C4-2B (cell line): Measurements from ENCODE around the gene CCDC57.

Source experiments
- H3K27ac ChIP-seq: fragments of 450-650 bp; 2 replicates; pipeline ENCODE4 v1.5.1; 2017
- ZFX ChIP-seq: fragments of 450-650 bp; IDR thresholded peaks from 2 replicates; pipeline ENCODE4 v1.6.1; 2017
- TF ChIP-seq, protein P1 (sequence below): fragments of 450-650 bp; conservative IDR thresholded peaks from 2 replicates; pipeline ENCODE4 v1.5.1; 2017; ENCODE audit warnings: mild to moderate bottlenecking

Gene CCDC57

DNA sequence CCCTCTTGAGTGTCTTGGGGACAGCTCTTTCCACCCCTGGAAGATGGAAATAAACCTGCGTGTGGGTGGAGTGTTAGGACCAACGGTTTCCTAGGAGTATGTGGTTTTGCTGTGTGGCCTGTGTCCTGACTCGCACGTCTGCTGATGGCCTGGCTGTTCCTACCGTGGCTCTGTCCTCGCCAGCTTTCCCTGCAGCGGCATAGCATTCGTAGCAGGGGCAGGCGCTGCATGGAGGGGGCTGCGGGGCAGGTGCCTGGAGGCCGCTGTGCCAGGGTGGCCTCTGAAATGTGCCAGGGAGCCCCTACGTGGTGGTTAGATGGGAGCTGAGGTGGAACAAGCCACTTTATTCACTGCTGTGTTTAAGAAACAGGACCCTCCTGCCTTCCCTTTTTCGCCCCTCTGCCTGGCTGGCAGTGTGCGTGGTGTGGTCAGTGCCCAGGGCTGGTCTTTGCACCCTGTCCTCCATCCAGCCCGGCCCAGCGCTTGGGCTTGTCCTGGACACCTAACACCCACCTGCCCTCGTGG, 26.8 kb upstream of the CCDC57 start:
- TF ChIP-seq, protein P1, sequence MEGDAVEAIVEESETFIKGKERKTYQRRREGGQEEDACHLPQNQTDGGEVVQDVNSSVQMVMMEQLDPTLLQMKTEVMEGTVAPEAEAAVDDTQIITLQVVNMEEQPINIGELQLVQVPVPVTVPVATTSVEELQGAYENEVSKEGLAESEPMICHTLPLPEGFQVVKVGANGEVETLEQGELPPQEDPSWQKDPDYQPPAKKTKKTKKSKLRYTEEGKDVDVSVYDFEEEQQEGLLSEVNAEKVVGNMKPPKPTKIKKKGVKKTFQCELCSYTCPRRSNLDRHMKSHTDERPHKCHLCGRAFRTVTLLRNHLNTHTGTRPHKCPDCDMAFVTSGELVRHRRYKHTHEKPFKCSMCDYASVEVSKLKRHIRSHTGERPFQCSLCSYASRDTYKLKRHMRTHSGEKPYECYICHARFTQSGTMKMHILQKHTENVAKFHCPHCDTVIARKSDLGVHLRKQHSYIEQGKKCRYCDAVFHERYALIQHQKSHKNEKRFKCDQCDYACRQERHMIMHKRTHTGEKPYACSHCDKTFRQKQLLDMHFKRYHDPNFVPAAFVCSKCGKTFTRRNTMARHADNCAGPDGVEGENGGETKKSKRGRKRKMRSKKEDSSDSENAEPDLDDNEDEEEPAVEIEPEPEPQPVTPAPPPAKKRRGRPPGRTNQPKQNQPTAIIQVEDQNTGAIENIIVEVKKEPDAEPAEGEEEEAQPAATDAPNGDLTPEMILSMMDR = no peak
- TF ChIP-seq ZFX = no peak
- peak overlapping the region; percentile 68 for H3K27ac ChIP-seq

DNA sequence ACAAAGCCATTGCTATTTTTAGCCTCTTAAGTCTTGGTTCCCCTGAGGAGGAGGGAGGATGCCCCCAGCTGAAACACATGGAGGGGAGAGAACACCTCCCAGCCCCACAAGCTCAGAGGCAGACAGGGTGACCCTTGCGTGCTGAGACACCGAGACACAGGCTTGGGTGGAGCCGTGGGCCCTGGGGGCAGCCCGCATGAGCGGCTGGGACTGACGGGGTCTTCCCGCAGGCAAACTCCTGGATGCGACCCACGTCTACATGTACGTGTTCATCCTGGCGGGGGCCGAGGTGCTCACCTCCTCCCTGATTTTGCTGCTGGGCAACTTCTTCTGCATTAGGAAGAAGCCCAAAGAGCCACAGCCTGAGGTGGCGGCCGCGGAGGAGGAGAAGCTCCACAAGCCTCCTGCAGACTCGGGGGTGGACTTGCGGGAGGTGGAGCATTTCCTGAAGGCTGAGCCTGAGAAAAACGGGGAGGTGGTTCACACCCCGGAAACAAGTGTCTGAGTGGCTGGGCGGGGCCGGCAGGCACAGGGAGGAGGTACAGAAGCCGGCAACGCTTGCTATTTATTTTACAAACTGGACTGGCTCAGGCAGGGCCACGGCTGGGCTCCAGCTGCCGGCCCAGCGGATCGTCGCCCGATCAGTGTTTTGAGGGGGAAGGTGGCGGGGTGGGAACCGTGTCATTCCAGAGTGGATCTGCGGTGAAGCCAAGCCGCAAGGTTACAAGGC, 26.0 kb upstream of the CCDC57 start:
- peak overlapping the region; percentile 68 for H3K27ac ChIP-seq
- no peak for TF ChIP-seq ZFX

DNA sequence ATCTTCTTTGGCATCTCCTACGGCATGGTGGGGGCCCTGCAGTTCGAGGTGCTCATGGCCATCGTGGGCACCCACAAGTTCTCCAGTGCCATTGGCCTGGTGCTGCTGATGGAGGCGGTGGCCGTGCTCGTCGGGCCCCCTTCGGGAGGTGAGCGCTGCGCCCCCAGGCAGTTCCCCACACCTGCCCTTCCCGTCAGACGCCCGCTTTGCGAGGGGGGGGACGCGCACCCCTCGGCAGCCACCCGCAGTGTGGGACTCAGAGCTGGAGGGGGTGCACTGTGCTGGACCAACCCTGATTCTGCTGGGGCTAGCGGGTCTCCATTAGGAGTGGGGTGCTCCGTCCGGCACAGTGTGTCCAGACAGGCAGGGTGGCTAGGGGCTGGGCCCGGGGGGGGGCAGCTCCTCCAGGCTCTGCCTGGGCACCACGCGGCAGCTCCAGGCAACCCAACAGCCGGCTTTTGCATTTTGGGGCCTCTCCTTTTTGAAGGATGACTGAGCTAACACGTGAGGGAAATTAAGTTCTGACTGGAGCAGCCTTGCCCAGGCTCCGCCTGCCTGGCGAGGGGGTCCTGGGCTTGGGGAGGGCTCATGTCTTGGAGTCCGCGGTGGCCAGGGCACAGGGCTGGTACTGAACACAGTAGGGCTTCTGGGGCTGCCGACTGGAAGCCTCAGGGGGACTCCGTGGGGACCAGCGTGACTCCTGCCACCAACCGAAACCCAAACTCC, 25.3 kb upstream of the CCDC57 start:
- peak overlapping the region; percentile 68 for H3K27ac ChIP-seq
- TF ChIP-seq, protein P1 = no peak
- no peak for TF ChIP-seq ZFX

DNA sequence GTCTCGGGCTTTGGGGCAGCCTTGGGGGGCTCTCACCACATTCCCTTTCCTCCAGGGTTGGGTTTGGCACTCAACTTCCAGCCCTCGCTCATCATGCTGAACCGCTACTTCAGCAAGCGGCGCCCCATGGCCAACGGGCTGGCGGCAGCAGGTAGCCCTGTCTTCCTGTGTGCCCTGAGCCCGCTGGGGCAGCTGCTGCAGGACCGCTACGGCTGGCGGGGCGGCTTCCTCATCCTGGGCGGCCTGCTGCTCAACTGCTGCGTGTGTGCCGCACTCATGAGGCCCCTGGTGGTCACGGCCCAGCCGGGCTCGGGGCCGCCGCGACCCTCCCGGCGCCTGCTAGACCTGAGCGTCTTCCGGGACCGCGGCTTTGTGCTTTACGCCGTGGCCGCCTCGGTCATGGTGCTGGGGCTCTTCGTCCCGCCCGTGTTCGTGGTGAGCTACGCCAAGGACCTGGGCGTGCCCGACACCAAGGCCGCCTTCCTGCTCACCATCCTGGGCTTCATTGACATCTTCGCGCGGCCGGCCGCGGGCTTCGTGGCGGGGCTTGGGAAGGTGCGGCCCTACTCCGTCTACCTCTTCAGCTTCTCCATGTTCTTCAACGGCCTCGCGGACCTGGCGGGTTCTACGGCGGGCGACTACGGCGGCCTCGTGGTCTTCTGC, 24.6 kb upstream of the CCDC57 start:
- H3K27ac ChIP-seq = peak overlapping the region; percentile 95; the same call in 1 of the 2 replicates
- TF ChIP-seq, protein P1 = no peak
- TF ChIP-seq ZFX = no peak

DNA sequence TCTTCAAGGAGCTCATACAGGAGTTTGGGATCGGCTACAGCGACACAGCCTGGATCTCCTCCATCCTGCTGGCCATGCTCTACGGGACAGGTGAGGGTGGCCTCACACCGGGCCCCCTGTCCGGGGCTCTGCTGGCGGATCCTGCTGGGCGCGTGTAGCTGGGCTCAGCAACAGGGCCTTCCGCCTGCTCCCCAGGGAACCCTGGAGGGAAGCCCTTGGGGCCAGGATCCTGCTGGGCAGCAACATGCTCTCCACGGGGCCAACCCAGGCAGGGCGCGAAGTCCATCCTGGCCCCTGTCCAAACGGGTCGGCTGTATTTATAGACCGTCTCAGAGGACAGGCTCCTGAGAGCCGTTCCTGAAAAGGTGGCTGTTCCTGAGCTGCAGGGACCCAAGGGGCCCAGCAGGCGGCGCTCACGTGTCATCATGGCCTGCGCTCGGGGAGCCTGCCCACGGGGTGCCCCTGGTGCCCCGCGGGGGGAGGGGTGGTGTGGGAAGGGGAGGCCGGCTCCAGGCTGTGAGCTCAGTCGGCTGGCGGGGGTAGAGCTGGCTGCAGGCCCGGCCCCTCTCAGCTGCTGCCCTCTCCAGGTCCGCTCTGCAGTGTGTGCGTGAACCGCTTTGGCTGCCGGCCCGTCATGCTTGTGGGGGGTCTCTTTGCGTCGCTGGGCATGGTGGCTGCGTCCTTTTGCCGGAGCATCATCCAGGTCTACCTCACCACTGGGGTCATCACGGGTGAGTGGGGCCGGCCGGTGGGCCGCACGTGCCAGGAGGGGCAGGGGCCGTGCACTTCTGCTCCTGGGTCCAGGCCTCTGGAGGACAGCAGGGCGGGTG, 23.7 kb upstream of the CCDC57 start:
- TF ChIP-seq, protein P1 = peak; percentile 99
- TF ChIP-seq ZFX = peak; percentile 63; the same call in 1 of the 2 replicates
- H3K27ac ChIP-seq = peak overlapping the region; percentile 95

DNA sequence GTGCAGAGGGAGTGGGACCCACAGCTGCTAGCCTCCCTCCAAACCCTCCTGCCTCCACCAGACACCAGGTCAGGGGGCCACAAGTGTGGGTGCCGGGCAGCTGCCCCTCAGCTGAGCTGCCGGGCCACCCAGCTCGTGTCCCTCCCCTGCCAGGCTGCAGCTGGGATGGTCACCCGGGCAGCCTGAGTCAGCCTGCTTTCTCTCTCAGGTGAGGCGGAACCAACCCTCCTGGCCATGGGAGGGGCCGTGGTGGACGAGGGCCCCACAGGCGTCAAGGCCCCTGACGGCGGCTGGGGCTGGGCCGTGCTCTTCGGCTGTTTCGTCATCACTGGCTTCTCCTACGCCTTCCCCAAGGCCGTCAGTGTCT, 23.1 kb upstream of the CCDC57 start:
- TF ChIP-seq, protein P1 = no peak
- TF ChIP-seq ZFX = no peak; the same call in 1 of the 2 replicates
- H3K27ac ChIP-seq = peak overlapping the region; percentile 95
